NCI-H82 treated with DMSO at 0.1 percent for 48 hours (cell line): ENCODE data around the gene SH3RF1.

Source experiments
- DNase-seq: peaks from one replicate; lab custom pipeline; 2025; ENCODE audit not compliant: unreplicated experiment; lab: John Stamatoyannopoulos, UW

SH3RF1 gene

GRCh38 chr4:169142391-169142790 lies 128.4 kb downstream of the SH3RF1 start:
- DNase-seq, result no peak

GRCh38 chr4:169139021-169139420 lies 131.7 kb downstream of the SH3RF1 start:
- DNase-seq, result no peak

GRCh38 chr4:169137558-169137920 lies 133.2 kb downstream of the SH3RF1 start:
- DNase-seq, result no peak

GRCh38 chr4:169136796-169137557 lies 133.8 kb downstream of the SH3RF1 start:
- no peak for DNase-seq

- no peak for DNase-seq
Observed at GRCh38 chr4:169136330-169136729, 134.4 kb downstream of the SH3RF1 start.

GRCh38 chr4:169135776-169136175 lies 135.0 kb downstream of the SH3RF1 start:
- no peak for DNase-seq

GRCh38 chr4:169133932-169134331 lies 136.8 kb downstream of the SH3RF1 start:
- DNase-seq, result no peak

GRCh38 chr4:169132561-169133305 lies 138.0 kb downstream of the SH3RF1 start:
- no peak for DNase-seq

- no peak for DNase-seq
Observed at GRCh38 chr4:169131556-169132208, 139.1 kb downstream of the SH3RF1 start.

- DNase-seq, result no peak
Observed at GRCh38 chr4:169128902-169129301, 141.9 kb downstream of the SH3RF1 start.

- DNase-seq, result no peak
Observed at GRCh38 chr4:169127314-169127713, 143.4 kb downstream of the SH3RF1 start.

- no peak for DNase-seq
Observed at GRCh38 chr4:169124661-169125060, 146.1 kb downstream of the SH3RF1 start.

- DNase-seq, result no peak
Observed at GRCh38 chr4:169122422-169122821, 148.3 kb downstream of the SH3RF1 start.

GRCh38 chr4:169121861-169122382 lies 148.8 kb downstream of the SH3RF1 start:
- DNase-seq, result no peak

- no peak for DNase-seq
Observed at GRCh38 chr4:169120624-169121023, 150.1 kb downstream of the SH3RF1 start.

GRCh38 chr4:169119536-169119935 lies 151.2 kb downstream of the SH3RF1 start:
- no peak for DNase-seq

- no peak for DNase-seq
Observed at GRCh38 chr4:169117591-169118081, 153.1 kb downstream of the SH3RF1 start.

GRCh38 chr4:169116270-169116901 lies 154.4 kb downstream of the SH3RF1 start:
- DNase-seq, result no peak

- no peak for DNase-seq
Observed at GRCh38 chr4:169115897-169116254, 154.9 kb downstream of the SH3RF1 start.

GRCh38 chr4:169115144-169115896 lies 155.4 kb downstream of the SH3RF1 start:
- DNase-seq, result no peak
